Measurements from ENCODE around the gene UBAC2.

GRCh38 chr13:99214731-99215130, 14.1 kb downstream of the UBAC2 start:
- TF ChIP-seq CTCF (IDR thresholded peaks at IDR 0.05) (no peak), POLR2AphosphoS5 (IDR thresholded peaks at IDR 0.05) (no peak), EP300 (IDR thresholded peaks at IDR 0.05) (no peak), POLR2A (IDR thresholded peaks at IDR 0.05) (no peak)

Measured in sigmoid colon (tissue), 4 donors.